ENCODE data around the gene CLDN16.
A peak's percentile ranks its signal among the peaks of the same experiment; 100 is the strongest.

CLDN16 gene

GRCh38 chr3:190366133-190366532, 21.8 kb upstream of the CLDN16 start:
- TF ChIP-seq GATA1 (IDR thresholded peaks at IDR 0.05; ENCODE audit: low read depth, low read length) (no peak), POLR2A (IDR thresholded peaks at IDR 0.05; ENCODE audit: low read length) (no peak)

GRCh38 chr3:190368881-190369280, 19.1 kb upstream of the CLDN16 start:
- no peak for TF ChIP-seq POLR2A (IDR thresholded peaks at IDR 0.05; ENCODE audit: low read length)
- TF ChIP-seq GATA1 (IDR thresholded peaks at IDR 0.05; ENCODE audit: low read depth, low read length): no peak
- no peak for DNase-seq

More at GRCh38 chr3:190366133-190366532, 21.8 kb upstream of the CLDN16 start:
- no peak for DNase-seq

GRCh38 chr3:190369668-190370295, 18.2 kb upstream of the CLDN16 start:
- TF ChIP-seq GATA1 (IDR thresholded peaks at IDR 0.05; ENCODE audit: low read depth, low read length) (no peak), POLR2A (IDR thresholded peaks at IDR 0.05; ENCODE audit: low read length) (no peak)
- no peak for DNase-seq

DNA sequence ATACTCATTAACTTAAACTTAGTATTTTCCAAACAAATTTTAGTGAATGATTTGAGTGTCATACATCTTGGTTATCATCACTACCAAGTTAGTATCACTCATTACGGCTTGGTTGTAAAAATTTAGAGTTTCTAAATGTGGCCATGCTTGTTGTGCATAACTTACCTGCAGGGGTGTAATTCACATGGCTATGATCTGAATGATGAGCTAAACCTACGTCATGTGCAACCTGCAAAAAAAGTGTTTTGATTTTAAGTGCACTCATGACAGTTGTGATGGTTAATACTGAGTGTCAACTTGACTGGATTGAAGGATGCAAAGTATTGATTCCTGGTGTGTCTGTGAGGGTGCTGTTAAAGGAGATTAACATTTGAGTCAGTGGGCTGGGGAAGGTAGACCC, 17.6 kb upstream of the CLDN16 start:
- no peak for DNase-seq

DNA sequence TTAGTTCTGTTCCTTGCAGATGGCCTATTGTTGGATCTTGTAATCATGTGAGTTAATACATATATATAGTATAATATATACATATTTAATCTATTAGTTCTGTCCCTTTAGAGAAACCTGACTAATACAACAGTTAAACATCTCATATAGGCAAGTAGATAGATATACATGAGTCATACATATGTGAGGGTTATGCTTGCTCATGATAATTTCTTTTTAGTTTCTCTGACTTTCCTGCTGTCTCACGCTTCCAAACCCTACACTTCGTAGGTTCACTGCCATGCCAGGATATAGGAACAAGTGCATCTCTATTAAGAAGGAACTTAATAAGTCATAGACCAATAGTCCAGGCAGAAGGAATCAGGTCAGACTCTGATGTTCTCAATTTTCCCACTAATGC, 16.8 kb upstream of the CLDN16 start:
- DNase-seq: no peak
- no peak for TF ChIP-seq POLR2A (IDR thresholded peaks at IDR 0.05; ENCODE audit: low read length)
- no peak for TF ChIP-seq GATA1 (IDR thresholded peaks at IDR 0.05; ENCODE audit: low read depth, low read length)

More for the DNA sequence above, 17.6 kb upstream of the CLDN16 start:
- TF ChIP-seq GATA1 (IDR thresholded peaks at IDR 0.05; ENCODE audit: low read depth, low read length) (no peak), POLR2A (IDR thresholded peaks at IDR 0.05; ENCODE audit: low read length) (no peak)

GRCh38 chr3:190375246-190375645, 12.7 kb upstream of the CLDN16 start:
- no peak for TF ChIP-seq POLR2A (IDR thresholded peaks at IDR 0.05; ENCODE audit: low read length)
- no peak for TF ChIP-seq GATA1 (IDR thresholded peaks at IDR 0.05; ENCODE audit: low read depth, low read length)
- DNase-seq: no peak

DNA sequence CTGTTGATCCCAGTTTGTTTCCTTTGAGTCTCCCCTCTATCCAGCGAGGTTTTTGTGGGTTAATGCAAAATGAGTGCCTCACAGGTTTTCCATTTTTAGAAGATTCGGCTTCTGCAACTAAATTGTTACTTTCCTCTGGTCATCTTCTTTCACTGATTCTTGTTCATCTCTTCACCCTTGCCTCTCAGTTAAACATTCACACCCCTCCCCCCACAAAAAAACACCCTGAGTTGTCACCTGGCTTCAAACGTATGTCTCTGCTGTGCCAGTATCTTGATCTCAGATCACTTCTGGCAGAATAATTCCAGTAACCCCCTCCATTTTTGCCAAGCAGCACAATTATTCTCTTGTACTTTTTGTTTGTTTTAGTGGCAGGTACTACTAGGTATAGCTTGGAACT, 12.3 kb upstream of the CLDN16 start:
- no peak for DNase-seq
- TF ChIP-seq POLR2A (IDR thresholded peaks at IDR 0.05; ENCODE audit: low read length) (no peak), GATA1 (IDR thresholded peaks at IDR 0.05; ENCODE audit: low read depth, low read length) (no peak)

DNA sequence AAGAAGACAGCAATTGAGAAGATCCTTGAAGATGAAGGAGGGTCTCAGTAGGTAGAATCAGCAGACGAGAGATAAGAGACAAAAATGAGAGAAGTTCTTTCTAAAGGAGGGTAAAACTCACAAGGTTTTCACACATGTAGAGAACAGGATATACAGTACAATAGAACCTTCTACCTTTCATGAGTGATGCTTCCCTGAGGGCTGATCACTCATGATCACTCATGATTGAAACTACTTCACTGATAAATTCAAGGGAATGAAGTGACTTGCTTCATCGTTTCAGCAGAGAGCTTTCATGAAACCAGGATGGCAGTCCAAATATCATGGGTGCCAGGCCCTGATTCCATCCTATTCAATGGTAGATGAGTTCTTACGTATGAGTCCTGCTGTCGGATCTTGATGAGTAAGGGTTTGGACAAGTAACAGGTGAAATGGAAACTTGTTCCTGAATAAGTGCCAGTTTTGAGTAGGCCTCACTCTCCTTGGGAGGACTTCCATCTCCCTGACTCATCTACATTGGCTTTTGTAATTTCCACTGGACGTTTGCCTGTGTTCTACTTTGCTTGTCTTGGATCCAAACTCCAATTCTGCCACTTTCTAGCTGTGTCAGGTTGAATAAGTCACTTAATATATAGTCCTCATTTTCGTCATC, 9.6 kb upstream of the CLDN16 start:
- TF ChIP-seq POLR2A (IDR thresholded peaks at IDR 0.05; ENCODE audit: low read length): no peak
- no peak for TF ChIP-seq GATA1 (IDR thresholded peaks at IDR 0.05; ENCODE audit: low read depth, low read length)
- DNase-seq: no peak

DNA sequence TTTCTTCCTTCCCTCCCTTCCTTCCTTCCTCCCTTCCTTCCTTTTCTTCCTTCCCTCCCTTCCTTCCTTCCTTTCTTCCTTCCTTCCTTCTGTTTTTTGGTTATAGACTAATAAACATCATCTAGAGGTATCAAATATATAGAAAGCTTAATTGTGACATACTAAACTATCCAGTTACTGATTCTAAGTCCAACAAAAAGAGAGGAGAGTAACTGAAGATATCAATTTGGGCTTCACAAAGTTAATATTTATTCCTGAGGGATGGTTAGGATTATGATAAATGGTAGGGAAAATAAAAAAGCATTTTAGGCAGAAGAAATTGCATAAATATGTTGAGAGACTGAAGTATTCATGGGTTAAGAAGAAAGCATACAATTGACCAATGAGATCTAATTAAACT, 7.8 kb upstream of the CLDN16 start:
- DNase-seq: no peak
- TF ChIP-seq GATA1 (IDR thresholded peaks at IDR 0.05; ENCODE audit: low read depth, low read length): no peak
- TF ChIP-seq POLR2A (IDR thresholded peaks at IDR 0.05; ENCODE audit: low read length): no peak

DNA sequence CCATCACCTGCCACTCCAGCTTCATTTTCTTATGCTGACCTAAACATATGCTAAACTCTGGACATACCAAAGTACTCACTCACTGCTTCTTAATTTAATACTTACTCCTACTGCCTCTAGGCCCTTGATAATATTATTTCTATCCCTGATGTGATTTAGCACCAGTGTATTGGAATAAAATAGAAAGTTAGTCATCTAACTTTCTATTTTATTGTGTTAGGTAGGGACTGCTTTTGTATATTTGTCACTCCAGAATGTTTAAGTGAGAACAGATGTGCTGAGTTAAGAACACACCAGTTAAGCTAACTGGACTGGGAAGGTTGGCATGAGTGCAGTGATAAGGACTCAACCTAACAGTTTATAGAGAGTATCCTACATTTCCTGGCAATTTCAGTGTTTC, 6.5 kb upstream of the CLDN16 start:
- DNase-seq: no peak
- TF ChIP-seq POLR2A (IDR thresholded peaks at IDR 0.05; ENCODE audit: low read length): no peak
- no peak for TF ChIP-seq GATA1 (IDR thresholded peaks at IDR 0.05; ENCODE audit: low read depth, low read length)

DNA sequence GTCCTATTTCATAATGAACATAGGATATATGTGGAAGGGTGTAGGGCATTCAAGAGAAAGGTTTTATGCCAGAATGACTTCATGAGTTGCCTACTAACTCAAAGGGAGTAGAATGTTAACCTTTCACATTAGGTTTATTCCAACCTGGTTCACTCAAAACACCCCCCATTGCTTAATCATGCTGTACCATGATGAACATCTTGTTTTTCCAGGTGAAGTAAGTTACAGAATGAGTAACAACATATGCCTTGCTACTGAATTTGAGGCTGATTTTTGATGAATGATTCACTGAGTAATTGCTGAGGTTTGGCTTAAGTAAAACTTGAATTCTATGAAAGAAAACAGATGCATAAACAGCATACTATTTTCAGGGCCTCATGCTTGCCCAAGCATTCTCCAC, 5.9 kb upstream of the CLDN16 start:
- DNase-seq: no peak
- no peak for TF ChIP-seq POLR2A (IDR thresholded peaks at IDR 0.05; ENCODE audit: low read length)
- no peak for TF ChIP-seq GATA1 (IDR thresholded peaks at IDR 0.05; ENCODE audit: low read depth, low read length)

GRCh38 chr3:190384309-190384756, 3.6 kb upstream of the CLDN16 start:
- DNase-seq: peak; percentile 11 to 22
- no peak for TF ChIP-seq GATA1 (IDR thresholded peaks at IDR 0.05; ENCODE audit: low read depth, low read length)
- no peak for TF ChIP-seq POLR2A (IDR thresholded peaks at IDR 0.05; ENCODE audit: low read length)

DNA sequence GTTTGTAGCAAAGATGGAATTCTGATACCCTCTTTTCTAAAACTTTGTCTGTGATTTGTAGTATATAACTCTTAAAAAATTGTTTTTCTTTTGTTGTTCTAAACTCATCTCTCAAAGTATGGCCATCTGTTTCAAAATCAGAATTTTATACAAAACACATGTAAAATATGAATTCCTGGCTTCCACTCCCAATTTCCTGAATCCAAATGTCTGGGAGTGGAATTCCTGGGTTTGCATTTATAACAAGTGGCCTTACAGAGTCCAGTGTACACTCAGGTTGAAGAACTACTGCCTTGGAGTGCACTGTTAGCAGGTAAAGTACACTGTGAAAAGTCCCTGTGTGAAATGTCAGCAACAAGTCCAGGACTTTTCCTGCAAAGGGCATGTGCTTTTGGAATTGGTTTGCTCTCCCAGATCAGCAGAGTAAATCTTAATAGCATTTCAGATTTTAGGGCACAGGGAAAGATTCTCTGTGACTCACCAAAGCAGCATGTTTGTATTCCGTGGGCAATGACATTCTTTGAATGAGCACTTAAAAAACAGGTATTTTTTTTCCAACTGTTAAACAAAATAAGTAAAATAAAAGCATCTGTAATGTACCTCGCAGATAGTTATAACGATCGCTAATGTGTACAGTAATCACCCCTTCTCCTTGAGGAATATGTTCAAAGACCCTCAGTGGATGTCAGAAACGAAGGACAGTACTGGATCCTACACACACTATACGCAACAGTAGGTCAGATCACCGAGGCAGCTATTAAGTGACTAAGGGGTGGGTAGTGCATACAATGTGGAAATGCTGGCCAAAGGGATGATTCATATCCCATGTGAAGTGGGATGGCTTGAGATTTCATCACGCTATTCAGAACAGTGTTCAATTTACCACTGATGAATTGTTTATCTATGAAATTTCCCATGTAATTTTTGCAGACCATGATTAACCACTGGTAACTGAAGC, 2.0 kb upstream of the CLDN16 start:
- TF ChIP-seq POLR2A (IDR thresholded peaks at IDR 0.05; ENCODE audit: low read length): no peak
- no peak for TF ChIP-seq GATA1 (IDR thresholded peaks at IDR 0.05; ENCODE audit: low read depth, low read length)
- DNase-seq: peak in 1 of 2 experiments; percentile 9

GRCh38 chr3:190388703-190389102, 740 bp downstream of the CLDN16 start:
- no peak for DNase-seq
- TF ChIP-seq GATA1 (IDR thresholded peaks at IDR 0.05; ENCODE audit: low read depth, low read length): no peak
- no peak for TF ChIP-seq POLR2A (IDR thresholded peaks at IDR 0.05; ENCODE audit: low read length)
